Middle frontal gyrus (tissue), 1 donor: ENCODE data around the gene MICAL3.
"Not testable (repeated sequence)": the region's sequence is repeated elsewhere in the genome, so short reads cannot be mapped to it uniquely, and the experiment has no call there.

Experiments
- DNase-seq: peaks from one replicate; pipeline ENCODE4 v3.0.0-alpha.2; 2015; ENCODE audit warnings: low spot score; ENCODE audit errors: extremely low spot score

The MICAL3 gene, protein sequence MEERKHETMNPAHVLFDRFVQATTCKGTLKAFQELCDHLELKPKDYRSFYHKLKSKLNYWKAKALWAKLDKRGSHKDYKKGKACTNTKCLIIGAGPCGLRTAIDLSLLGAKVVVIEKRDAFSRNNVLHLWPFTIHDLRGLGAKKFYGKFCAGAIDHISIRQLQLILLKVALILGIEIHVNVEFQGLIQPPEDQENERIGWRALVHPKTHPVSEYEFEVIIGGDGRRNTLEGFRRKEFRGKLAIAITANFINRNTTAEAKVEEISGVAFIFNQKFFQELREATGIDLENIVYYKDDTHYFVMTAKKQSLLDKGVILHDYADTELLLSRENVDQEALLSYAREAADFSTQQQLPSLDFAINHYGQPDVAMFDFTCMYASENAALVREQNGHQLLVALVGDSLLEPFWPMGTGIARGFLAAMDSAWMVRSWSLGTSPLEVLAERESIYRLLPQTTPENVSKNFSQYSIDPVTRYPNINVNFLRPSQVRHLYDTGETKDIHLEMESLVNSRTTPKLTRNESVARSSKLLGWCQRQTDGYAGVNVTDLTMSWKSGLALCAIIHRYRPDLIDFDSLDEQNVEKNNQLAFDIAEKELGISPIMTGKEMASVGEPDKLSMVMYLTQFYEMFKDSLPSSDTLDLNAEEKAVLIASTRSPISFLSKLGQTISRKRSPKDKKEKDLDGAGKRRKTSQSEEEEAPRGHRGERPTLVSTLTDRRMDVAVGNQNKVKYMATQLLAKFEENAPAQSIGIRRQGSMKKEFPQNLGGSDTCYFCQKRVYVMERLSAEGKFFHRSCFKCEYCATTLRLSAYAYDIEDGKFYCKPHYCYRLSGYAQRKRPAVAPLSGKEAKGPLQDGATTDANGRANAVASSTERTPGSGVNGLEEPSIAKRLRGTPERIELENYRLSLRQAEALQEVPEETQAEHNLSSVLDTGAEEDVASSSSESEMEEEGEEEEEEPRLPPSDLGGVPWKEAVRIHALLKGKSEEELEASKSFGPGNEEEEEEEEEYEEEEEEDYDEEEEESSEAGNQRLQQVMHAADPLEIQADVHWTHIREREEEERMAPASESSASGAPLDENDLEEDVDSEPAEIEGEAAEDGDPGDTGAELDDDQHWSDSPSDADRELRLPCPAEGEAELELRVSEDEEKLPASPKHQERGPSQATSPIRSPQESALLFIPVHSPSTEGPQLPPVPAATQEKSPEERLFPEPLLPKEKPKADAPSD (N-terminal part only)

DNA sequence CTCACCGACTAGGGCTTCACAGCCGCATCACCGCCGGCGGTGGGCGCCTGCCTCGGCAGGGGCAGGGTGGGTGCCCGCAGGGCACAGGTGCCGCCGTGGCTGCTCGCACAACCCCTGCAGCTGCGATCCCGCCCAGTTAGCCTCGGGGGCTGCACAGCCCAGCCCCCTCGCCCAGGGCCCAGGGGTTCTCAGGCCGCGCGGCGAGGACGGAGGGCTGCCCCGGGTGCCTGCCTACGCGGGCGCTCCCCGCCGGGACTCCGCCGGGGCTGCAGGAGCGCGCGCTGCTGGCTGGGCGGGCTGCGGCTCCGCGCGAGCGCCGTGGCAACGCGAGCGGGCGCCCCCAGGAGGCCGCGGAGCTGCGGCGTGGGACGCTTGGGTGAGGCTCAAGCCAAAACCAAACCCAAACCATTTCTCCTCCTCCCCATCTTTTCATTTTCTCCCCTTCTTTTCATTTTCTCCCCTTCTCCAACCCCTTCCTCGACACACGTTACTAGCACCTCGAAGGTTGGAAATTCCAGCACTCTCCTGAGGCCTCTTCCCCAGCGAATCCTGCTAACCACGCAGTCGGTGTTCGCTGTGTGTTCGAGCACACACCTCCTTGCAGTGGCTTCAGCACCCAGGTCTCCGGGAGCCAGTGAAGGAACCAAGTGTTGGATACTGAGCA is at the start of gene MICAL3:
Gene MICAL3, minus strand, starts transcription at position 286 of the 664 bp plus-strand sequence. CDS start 117,749 bp downstream, outside the sequence.
- peak; percentile 64 for DNase-seq

DNA sequence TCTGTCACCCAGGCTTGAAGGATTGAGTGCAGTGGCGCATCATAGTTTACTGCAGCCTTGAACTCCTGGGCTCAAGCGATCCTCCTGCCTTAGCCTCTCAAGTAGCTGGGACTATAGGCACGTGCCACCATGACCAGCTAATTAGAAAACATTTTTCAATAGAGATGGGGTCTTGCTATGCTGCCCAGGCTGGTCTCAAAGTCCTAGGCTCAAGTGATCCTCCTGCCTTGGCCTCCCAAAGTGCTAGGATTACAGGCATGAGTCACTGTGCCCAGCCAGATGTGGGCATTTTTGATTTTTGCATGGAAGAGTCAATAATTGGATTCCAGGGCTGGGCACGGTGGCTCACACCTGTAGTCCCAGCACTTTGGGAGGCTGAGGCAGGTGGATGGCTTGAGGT is 49.6 kb upstream of the MICAL3 start:
- not testable (repeated sequence) for DNase-seq

DNA sequence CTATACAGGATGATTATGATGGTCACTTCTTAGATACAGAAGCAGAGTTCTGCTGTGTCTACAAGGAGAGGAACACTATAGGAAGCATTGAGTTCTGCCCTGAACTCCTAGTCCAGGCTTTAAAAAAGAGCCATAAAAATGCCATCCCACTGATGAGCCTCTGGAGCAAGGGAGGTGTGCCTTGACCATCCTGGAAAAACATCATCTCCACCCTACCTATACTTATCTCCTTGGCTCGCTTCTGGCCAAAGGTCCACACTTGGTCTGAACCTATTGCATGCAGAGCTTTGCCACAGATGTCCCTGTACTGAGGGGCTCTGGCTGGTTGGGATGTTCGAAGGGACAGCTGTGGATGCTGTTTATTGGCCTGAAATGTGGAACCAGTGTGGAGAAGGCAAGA is 49.1 kb upstream of the MICAL3 start:
- no peak for DNase-seq

DNA sequence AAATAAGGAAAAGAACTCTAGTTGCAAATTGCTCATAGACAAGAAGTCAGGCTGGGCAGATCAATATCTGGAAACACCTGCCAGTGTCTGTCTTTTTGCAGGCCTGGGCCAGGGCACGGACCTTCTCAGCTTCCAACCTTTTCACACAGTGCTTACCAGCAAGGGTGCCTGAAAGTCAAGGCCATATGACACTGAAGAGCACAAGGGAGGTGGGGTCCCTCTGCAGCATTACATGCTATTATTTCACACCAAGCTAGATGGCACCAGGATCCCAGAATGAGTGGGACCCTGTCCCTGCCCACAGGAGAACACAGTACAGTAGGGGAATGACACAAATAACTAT is 47.6 kb upstream of the MICAL3 start:
- DNase-seq = no peak

DNA sequence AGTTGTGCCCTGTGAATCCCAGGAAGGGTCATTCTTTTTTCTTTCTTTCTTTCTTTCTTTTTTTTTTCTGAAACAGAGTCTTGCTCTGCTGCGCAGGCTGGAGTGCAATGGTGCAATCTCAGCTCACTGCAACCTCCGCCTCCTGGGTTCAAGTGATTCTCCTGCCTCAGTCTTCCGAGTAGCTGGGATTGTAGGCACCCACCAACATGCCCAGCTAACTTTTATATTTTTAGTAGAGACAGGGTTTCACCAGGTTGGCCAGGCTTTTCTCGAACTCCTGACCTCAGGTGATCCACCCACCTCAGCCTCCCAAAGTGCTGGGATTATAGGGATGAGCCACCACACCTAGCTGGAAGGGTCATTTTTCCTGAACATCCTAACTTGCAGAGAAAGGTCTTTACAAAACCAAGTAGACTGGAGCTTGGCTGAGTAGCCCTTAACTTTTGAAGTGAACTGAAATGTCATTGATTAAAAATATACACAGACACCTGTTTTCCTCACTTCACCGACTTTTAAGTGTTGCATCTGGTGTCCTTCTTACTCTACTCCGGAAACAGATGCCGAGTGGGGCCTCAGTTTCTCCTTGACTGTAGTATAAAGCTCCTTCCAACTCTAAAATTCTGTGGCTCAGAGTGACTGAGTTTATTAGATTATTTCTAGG is 47.1 kb upstream of the MICAL3 start:
- DNase-seq = not testable (repeated sequence)

DNA sequence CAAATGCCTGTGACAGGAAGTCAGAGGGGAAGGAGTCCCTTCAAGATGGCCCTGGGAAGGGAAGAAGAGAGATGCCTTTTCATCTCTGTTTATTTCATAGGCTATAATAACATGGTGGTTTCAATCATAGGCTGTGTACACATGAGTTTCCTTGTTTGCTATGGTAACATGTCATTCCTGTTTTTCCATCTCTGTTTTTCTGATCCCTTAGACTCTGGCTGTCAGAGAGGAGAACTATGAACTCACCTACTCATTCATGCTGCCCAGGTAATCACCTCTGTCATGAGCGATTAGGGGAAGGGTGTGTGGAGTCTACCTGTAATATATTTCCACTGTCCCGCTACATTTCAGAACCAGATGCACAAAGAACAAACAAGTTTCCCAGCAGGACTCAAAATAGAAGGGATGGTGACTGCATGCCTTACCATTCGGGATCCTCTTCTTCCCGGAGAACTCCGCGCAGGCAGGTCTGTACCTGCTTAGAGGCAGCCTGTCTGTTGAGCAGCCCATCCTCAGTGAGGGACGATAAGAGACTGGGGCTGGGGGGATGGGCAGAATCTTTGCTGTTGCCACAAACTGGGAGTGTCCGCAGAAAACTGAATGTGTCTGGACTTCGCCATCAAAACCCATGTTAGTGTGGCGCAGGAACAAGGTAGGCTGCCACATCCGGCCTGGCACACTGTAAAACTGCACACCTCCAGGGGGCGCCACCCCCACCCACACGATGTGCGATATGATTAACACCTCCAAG is 46.4 kb upstream of the MICAL3 start:
- DNase-seq = no peak

DNA sequence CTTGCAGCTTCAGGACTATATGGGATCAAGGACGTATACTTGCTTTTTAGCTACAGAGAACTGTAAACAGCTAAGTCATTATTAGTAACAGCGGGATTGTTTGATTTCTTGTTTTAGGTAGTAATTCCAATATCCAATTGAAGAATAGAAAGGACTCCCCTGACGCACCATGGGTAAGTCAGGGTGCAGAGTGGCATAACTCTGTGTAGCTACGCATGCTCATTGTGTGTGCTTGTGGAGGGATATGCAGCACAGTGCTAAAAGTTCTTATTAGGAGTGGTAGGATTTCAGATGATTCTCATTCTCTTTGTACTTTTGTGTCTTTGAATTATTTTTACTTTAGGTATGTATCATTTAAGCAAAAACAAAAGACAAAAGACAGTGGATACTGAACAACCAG is 45.7 kb upstream of the MICAL3 start:
- DNase-seq = no peak

DNA sequence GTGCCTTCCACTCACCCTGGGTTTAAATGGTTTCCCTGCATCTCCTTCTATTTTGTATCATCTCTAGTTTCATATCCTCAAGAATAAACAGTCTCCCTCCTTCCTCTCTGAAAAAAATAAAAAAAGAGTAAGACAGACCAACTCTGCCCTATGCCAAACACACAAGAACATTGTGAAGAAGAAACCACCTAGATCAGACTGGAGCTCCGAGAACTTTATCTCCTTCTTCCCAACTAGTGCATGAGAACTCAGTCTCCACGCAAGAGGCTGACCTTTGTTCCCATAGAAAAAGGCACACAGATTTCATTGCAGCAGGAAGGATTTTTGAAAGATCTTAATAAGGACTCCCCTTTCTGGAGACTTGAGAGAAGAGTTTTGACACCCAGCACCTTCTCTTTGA is 44.7 kb upstream of the MICAL3 start:
- DNase-seq = no peak

DNA sequence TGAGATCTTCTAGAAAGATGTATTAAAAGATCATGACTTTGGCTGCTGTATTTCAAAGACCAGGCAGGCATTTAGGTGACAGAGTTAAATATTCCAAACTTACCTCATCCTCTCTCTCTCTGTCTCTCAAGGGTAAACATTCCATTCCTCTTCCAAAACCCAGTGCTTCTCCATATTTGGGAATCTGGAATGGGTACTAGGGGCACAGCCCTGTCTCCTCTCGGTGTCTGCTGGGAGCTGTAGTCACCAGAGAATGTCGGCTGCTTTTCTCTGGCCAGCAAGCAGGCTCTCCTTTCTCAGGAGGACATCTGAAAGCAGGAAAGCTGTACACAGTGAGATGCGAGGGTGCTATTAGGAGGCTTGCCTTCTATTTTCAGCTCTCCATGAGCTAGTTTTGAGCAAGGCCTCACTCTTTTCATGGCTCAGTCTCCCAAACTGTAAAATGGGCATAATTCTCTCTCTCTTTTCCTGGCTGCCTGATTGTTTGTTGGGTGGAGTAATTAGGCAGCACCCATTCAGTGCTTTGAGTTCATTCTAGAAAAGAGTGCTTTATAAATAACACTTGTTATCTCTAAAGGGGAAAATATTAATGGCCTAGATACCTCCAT is 44.1 kb upstream of the MICAL3 start:
- DNase-seq = no peak

DNA sequence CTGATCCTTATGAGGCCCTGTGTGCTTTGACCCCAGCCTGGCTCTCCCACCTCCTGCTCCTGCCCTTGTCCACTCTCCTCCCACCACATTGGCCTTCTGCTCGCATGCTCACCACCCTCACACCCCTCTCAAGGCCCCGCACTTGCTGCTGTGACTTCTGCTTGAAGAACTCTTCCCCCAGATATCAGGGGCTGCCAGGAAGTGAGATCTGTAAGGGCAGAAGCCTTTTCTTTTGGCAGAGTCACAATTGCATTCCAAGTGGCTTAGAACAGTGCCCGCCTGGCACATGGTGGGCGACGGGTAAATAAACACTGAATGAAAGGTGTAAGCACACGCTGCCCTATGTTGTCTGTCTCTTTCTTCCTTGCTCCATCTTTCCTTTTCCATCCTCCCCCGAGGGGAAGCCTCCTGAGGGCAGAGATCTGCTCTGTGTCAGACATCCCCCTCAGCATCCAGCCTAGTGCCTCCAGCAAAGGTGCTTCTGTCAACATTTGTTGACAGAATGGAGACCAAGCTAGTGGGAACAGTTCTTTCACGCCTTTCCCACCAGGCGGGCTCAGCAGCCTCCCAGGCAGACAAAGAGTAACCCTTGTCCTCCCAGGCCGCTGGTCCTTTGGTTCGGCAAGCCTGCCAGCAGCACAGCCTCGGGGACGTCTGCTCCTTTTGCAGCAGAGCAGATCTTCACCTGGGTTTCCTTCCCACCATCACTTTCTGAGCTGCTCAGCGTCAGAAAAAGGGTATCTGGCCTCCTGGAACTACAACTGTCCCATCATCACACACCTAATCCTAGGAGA is 43.4 kb upstream of the MICAL3 start:
- no peak for DNase-seq

DNA sequence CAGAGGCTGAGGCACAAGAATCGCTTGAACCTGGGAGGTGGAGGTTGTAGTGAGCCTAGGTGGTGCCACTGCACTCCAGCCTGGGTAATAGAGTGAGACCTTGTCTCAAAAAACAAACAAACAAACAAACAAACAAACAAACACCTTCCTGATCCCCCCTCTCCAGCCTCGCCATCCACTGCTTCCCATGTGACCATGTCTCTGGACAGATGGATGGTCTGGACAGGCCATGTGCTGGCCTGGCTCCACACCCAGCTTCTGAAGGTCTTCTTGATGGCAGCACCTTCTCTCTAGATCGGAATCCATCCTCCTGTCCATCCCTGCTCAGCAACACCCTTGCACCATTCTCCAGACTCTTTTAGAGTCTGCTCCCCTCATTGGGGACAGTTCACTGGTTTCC is 42.8 kb upstream of the MICAL3 start:
- no peak for DNase-seq

DNA sequence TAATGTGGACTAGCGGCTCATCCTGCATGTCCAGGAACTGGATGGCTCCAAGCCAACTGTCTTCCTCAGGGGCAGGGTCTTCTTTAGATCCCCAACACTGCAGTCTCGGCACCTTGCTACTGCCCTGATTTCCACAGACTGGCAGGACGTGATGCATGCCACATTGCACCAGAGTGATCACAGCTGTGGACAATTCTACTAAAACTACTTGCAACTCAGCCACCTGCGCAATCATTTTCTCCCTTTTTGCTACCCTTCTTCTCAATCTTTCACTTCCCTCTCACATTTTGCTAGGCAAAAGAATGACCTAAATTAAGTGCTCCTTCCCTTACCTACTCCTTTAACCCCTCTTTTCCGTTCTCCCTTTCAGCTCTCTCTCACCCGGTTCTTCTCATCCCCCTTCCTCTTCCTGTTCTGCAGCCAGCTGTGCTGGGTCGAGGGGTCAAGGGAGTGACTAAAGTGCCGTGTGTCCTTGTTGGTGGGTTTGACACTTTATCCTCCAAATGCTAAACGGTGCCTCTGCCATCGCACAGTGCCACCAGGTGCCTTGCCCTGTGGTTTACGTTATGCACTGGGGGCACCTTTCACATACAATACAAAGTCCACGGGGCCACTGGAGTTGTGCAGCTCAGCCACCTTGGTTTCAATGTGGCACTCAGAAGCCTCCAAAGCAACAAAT is 42.0 kb upstream of the MICAL3 start:
- DNase-seq = no peak

DNA sequence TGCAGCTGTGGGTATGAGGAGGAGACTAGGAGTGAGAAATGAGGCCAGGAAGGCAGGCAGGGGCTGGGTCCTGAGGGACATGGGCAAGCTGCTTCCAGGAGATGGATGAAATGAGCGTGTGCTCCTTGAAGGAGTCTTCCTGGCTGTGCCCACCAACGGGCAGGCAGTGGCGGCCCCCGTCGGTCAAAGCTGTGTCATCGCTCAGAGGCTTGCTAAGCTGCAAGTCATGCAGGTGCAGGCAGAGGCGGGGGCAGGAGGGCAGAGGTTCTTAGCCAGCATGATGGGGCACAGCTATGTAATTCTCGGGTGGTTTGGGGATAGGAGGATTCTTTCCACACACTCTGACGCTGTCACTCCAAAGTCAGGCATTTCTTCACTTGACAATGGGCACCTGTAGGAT is 40.9 kb upstream of the MICAL3 start:
- DNase-seq = no peak

DNA sequence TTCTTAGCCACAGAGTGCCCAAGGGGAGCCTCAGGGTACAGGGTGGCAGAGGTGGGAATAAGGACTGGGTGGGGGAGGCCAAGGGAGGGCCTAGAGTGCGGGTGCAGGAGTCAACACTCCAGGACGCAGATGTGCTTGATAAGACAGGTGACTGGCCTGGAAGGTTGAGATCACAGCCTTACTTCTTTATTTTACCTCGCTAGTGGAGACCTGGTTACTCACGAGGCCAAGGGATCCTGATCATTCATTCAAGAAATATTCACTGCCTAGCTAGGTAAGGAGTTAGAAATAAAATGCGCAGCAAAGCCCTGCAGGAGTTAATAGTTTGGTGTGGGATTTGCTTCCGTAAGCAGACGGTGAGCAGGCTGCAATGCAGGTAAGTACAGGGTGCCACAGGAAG is 40.3 kb upstream of the MICAL3 start:
- no peak for DNase-seq

DNA sequence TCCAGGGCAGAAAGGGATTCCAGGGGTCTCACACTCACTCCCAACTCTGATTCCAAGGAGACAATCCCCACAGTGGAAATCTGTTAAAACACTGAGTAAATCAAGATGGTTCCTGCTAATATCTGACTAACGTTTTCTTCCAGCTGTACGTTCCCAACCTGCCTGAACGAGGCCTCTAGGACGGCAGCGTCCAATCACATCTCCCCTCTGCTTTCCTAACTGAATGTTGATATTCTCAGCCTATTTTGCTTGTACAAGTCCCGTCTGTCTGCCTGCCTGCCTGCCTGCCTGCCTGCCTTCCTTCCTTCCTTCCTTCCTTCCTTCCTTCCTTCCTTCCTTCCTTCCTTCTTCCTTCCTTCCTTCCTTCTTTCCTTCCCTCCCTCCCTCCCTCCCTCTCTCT is 39.4 kb upstream of the MICAL3 start:
- DNase-seq = not testable (repeated sequence)

DNA sequence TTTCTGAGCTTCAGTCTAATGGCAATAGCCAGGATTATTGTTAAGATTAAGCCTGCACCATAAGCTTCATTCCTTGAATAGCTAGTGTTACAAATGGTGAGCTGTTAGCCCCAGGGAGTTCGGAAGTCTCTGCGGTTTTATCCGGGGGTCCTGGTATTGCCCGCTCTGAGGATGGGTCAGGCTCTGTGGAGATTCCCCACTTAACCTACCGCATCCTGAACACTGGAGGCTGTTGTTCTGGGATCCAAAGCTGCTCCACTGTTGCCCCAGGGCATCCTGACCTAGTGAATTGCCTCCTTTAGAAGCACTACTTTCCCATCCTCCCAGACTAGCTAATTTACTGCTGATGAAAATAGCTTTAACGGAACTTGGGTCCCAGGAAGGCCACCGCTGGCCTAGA is 38.9 kb upstream of the MICAL3 start:
- no peak for DNase-seq

DNA sequence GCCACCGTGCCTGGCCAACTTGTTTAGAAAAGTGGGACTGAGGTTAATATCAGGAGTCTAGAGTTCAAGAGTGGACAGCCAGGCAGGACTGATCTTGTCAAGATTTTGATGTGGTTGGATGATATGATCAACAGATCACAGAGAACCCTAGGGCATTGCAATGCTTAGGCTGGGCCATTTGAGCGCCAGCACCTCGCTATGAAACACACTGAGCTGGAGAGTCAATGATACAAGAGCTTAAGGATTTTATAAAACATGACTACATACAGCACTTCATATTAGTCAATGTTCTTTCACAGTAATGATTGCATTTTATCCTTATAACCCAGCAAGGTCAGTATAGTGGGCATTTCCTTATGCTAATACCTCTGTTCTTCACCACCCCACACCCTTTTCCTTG is 38.1 kb upstream of the MICAL3 start:
- no peak for DNase-seq
